A673 (cell line): ENCODE measurements around the gene RGP1. TPM values are rescaled to one million over a fixed set of nuclear protein-coding genes. Genes with fewer than 3 reads are reported as not detected.

Source experiments
- BruUV-seq: library from RNA; stranded (reverse); fragments of 400-500 nt; replicated peaks from 2 replicates; lab custom pipeline; 2021; lab: Mats Ljungman, UMichigan
- CTCF ChIA-PET: fragments of 300-600 bp; sonication (Branson Sonifier 250); formaldehyde crosslinking; loops from one replicate; lab custom pipeline; 2022; ENCODE audit warnings: antibody characterized with exemption; lab: Charles Lee
- POLR2A ChIA-PET: fragments of 300-600 bp; sonication (Branson Sonifier 250); formaldehyde crosslinking; loops from one replicate; lab custom pipeline; 2022; ENCODE audit warnings: antibody characterized with exemption; ENCODE audit not compliant: low non-redundant PET; lab: Charles Lee
- DNase-seq: peaks from one replicate; pipeline ENCODE4 v3.0.0-alpha.2; 2015; ENCODE audit warnings: low spot score
- H3K27ac ChIP-seq: fragments of 200-600 bp; sonication (generic); 2 replicates; pipeline ENCODE4 v1.5.1; 2016; ENCODE audit warnings: mixed run types, low read depth, mild to moderate bottlenecking, mixed read lengths, antibody characterized with exemption, low read length; ENCODE audit not compliant: poor library complexity, severe bottlenecking
- H3K27me3 ChIP-seq: fragments of 200-600 bp; sonication (generic); replicated peaks from 2 replicates; pipeline ENCODE4 v1.6.1; 2017; ENCODE audit warnings: mixed run types, low read depth, mild to moderate bottlenecking, mixed read lengths, antibody characterized with exemption, low read length; ENCODE audit not compliant: insufficient read depth, poor library complexity
- H3K36me3 ChIP-seq: fragments of 200-600 bp; sonication (generic); 2 replicates; pipeline ENCODE4 v1.6.1; 2016; ENCODE audit warnings: mixed run types, mild to moderate bottlenecking, mixed read lengths, antibody characterized with exemption, low read length; ENCODE audit not compliant: insufficient read depth, poor library complexity, severe bottlenecking
- H3K4me1 ChIP-seq: fragments of 200-600 bp; sonication (generic); 2 replicates; pipeline ENCODE4 v1.6.1; 2017; ENCODE audit warnings: mixed run types, mild to moderate bottlenecking, mixed read lengths, antibody characterized with exemption, low read length; ENCODE audit not compliant: insufficient read depth, poor library complexity, severe bottlenecking
- H3K4me3 ChIP-seq: fragments of 200-600 bp; sonication (generic); 2 replicates; pipeline ENCODE4 v1.5.1; 2016; ENCODE audit warnings: low read depth, mixed run types, mild to moderate bottlenecking, mixed read lengths, low read length; ENCODE audit not compliant: poor library complexity, severe bottlenecking
- H3K9me3 ChIP-seq: fragments of 200-600 bp; sonication (generic); 2 replicates; pipeline ENCODE4 v1.6.1; 2016; ENCODE audit warnings: mixed run types, low read depth, mild to moderate bottlenecking, mixed read lengths, antibody characterized with exemption, low read length; ENCODE audit not compliant: poor library complexity, severe bottlenecking
- EZH2 ChIP-seq: fragments of 200-600 bp; sonication (generic); IDR thresholded peaks from 2 replicates; pipeline ENCODE4 v1.6.1; 2017; ENCODE audit warnings: borderline replicate concordance, low read depth, mild to moderate bottlenecking, mixed read lengths, antibody characterized with exemption, low read length; ENCODE audit not compliant: poor library complexity, severe bottlenecking
- intact Hi-C: fragments of 100-400 bp; cut with micrococcal nuclease; formaldehyde crosslinking; loops from one replicate; pipeline ENCODE4 v1.10.0; 2022; ENCODE audit not compliant: unreplicated experiment
- total RNA-seq: library from RNA; stranded (reverse); gene quantifications from 2 replicates; pipeline ENCODE4 v1.2.3, GENCODE V29; 2021
- TF ChIP-seq, protein P1 (sequence below): fragments of 300-800, 200-600 bp; sonication (generic); conservative IDR thresholded peaks from 2 replicates; pipeline ENCODE4 v1.5.1; 2017; ENCODE audit warnings: low read depth, mild to moderate bottlenecking, antibody characterized with exemption, low read length, moderate library complexity, mixed read lengths

The RGP1 gene
- total RNA-seq, 1 experiment from 2014 or later = 21.9 TPM

DNA sequence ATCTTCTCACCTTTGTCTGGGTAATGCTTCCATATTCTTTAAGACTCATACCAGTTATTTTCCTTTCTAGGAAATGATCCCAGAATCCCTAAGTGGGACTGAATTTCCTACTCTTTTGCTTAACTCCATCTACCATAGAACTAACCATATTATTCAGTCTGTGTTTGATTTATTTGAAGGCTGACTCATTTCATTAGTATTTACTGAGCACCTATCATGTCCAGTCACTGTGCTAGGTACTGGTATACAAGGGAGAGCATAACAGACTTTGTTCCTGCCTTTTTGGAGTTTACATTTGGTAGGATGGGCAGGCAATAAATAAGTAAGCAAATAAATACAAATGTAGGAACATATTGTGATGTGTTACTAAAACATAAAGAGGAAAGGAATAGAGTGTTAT is 46.6 kb downstream of the RGP1 start:
- CTCF ChIA-PET = no interaction called here
- no peak overlapping the region for H3K4me3 ChIP-seq
- intact Hi-C loops = loop anchor here (10.0 kb wide), 1 partner anchor 229 kb away; no protein-coding TSS in a partner anchor
- no peak for TF ChIP-seq EZH2
- TF ChIP-seq, protein P1, sequence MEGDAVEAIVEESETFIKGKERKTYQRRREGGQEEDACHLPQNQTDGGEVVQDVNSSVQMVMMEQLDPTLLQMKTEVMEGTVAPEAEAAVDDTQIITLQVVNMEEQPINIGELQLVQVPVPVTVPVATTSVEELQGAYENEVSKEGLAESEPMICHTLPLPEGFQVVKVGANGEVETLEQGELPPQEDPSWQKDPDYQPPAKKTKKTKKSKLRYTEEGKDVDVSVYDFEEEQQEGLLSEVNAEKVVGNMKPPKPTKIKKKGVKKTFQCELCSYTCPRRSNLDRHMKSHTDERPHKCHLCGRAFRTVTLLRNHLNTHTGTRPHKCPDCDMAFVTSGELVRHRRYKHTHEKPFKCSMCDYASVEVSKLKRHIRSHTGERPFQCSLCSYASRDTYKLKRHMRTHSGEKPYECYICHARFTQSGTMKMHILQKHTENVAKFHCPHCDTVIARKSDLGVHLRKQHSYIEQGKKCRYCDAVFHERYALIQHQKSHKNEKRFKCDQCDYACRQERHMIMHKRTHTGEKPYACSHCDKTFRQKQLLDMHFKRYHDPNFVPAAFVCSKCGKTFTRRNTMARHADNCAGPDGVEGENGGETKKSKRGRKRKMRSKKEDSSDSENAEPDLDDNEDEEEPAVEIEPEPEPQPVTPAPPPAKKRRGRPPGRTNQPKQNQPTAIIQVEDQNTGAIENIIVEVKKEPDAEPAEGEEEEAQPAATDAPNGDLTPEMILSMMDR = no peak
- no peaks in the 10 kb centered on the region for H3K9me3 ChIP-seq
- DNase-seq = no peak
- H3K27ac ChIP-seq = no peak overlapping the region
- no peaks in the 10 kb centered on the region for H3K36me3 ChIP-seq
- POLR2A ChIA-PET = no interaction called here
- no peaks in the 10 kb centered on the region for H3K27me3 ChIP-seq
- no peaks in the 10 kb centered on the region for H3K4me1 ChIP-seq
- BruUV-seq = no TSS peak

GRCh38 chr9:35797311-35798109 is 48.4 kb downstream of the RGP1 start:
- Histone ChIP-seq H3K27ac (no peak overlapping the region), H3K9me3 (no peaks in the 10 kb centered on the region), H3K4me1 (no peaks in the 10 kb centered on the region), H3K4me3 (no peak overlapping the region), H3K36me3 (peaks cover 4% of the 10 kb centered on the region), H3K27me3 (no peaks in the 10 kb centered on the region)
- no TSS peak for BruUV-seq
- ChIA-PET CTCF (no interaction called here), POLR2A (no interaction called here)
- intact Hi-C loops = loop anchor here (10.0 kb wide), 1 partner anchor 227 kb away; no protein-coding TSS in a partner anchor
- TF ChIP-seq, protein P1 = no peak
- no peak for TF ChIP-seq EZH2
- no peak for DNase-seq

- Histone ChIP-seq H3K27ac (no peak overlapping the region), H3K27me3 (no peaks in the 10 kb centered on the region), H3K9me3 (no peaks in the 10 kb centered on the region), H3K4me3 (no peak overlapping the region), H3K4me1 (no peaks in the 10 kb centered on the region), H3K36me3 (peaks cover 5% of the 10 kb centered on the region)
- no TSS peak for BruUV-seq
- intact Hi-C loops = loop anchor here (10.0 kb wide), 1 partner anchor 226 kb away; no protein-coding TSS in a partner anchor
- DNase-seq = no peak
- TF ChIP-seq, protein P1 = no peak
- TF ChIP-seq EZH2 = no peak
- POLR2A ChIA-PET = no interaction called here
- CTCF ChIA-PET = no interaction called here
Observed at GRCh38 chr9:35798658-35799374, 49.7 kb downstream of the RGP1 start.
